ENCODE results near the gene CST5. TPM values are rescaled to one million over a fixed set of nuclear protein-coding genes. Genes with fewer than 3 reads are reported as not detected.
"Not testable (repeated sequence)": the region's sequence is repeated elsewhere in the genome, so short reads cannot be mapped to it uniquely, and the experiment has no call there.

Gene CST5, protein sequence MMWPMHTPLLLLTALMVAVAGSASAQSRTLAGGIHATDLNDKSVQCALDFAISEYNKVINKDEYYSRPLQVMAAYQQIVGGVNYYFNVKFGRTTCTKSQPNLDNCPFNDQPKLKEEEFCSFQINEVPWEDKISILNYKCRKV
- under 1 TPM in 3 of 4 donors, not detected in 1; 0.35 to 0.54 (median 0.44) TPM for polyA plus RNA-seq (ENCODE audit: insufficient read length in 4 of 4)

DNA sequence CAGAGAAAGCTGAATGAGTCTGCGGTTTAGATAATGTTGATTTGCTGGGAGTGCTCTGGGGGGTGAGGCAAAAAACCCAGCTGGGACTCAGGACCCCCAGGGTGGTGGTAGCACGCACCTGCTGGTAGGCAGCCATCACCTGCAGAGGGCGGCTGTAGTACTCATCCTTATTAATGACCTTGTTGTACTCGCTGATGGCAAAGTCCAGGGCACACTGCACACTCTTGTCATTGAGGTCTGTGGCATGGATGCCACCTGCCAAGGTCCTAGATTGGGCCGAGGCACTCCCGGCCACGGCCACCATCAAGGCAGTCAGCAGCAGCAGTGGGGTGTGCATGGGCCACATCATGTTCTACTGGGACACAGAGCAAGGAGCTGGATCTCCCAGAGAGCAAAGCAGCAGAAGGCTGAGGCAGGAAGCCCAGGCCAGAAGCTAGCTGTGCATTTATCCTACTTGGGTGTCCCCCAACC lies at the start of gene CST5:
Gene CST5, minus strand, starts transcription at position 421 of the 471 bp plus-strand sequence. Its CDS starts 72 bp downstream, at position 349.
- no peak for DNase-seq (ENCODE audit: low read depth in 4 of 4, low spot score in 3 of 4)

DNA sequence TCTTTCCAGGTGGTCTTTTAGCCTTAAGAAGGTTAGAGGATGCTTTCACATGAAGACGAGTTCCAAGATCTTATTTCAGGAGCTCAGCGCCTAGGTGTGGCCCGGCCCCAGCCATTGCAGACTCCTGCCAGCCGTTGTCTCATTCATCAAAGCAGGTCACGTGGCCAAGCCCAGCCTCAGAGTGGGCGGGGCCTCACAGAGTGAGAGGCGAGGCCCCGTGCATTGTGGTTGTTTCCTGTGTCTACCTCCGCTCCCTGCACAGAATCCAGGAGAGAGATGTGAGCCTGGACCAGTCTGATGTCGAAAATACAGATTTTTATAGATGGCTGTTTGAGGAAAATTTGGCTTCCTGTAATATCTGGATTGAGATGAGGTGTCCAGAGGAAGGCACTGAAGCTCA lies 49.2 kb upstream of the CST5 start:
- no peak for DNase-seq (ENCODE audit: low read depth in 4 of 4, low spot score in 3 of 4)

DNA sequence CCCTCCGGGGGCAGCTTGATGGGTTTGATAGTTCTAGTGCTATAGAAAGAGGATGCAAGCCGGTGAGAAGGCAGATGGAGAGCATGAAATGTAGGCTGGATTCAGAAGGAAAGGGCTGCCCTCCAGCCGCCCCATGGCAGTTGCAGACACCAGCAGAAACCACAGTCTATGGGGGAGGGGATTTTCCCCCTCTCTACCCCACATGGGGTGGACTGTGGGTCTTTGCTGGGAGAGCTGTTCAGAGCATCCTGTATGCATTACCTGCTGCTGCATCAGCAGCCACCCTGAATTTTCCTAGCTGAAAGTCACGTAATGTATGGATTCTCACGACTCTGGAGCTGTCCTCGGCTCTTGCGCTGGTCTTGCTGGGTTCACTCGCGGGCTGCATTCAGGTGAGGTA lies 48.8 kb upstream of the CST5 start:
- DNase-seq (ENCODE audit: low read depth in 4 of 4, low spot score in 3 of 4): no peak

DNA sequence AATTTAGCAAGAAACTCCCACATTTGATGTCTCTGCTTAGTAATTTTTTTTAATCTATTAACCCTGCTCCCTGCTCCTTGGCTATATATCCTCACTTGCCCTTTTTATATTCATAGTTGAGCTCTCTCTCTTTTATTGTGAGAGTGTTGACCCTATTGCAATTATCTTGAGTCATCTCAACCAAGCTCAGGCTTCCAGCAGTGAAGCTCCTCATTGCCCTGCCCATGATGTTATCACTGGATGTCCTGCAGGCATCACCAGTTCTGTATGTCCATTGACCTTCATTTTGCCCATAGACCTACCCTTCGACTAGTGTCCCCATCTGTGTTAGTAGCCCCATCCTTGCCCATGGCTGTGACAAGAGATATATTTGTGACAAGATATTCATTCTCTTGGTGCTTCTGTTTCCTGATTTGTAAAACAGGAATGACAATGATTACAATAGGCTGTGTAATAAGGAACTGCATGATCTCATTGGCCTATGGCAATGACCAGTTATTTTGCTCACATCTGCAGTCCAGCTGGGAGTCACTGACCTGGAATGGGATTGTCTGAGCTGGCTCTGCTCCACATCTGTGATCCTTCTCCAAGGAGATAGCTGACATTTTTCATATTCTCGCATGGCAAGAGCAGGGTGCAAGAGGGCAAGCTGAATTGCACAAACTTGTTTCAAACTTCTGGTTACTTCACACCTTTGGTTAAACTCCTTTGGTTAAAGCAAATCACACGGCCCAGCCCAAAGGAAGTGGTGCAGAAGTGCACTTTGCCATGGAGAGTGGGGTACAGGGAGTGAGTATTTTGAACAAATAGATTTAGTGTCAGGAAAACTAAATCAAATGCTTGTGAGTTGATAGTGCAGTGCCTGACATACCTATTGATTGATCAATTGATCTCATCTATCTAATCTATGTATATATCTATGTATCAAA lies 47.7 kb upstream of the CST5 start:
- no peak for DNase-seq (ENCODE audit: low read depth in 4 of 4, low spot score in 3 of 4)

DNA sequence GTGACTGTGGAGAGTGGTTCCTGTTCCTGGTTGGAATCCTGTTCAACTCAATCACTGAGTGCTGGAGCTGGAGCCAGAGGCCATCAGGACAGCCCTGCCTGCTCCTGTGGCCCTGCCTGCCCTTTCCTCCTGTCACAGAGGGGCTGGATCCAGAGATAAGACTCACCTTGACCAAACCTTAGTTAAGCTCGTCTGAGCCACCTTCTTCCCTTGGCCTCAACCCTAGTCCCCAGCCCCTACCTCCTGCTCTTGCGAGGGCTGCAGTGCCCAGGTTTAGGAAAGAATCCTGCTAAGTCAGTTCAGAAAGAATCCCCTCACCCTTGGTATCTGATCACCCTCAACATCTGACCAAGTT lies 47.0 kb upstream of the CST5 start:
- DNase-seq (ENCODE audit: low read depth in 4 of 4, low spot score in 3 of 4): no peak

DNA sequence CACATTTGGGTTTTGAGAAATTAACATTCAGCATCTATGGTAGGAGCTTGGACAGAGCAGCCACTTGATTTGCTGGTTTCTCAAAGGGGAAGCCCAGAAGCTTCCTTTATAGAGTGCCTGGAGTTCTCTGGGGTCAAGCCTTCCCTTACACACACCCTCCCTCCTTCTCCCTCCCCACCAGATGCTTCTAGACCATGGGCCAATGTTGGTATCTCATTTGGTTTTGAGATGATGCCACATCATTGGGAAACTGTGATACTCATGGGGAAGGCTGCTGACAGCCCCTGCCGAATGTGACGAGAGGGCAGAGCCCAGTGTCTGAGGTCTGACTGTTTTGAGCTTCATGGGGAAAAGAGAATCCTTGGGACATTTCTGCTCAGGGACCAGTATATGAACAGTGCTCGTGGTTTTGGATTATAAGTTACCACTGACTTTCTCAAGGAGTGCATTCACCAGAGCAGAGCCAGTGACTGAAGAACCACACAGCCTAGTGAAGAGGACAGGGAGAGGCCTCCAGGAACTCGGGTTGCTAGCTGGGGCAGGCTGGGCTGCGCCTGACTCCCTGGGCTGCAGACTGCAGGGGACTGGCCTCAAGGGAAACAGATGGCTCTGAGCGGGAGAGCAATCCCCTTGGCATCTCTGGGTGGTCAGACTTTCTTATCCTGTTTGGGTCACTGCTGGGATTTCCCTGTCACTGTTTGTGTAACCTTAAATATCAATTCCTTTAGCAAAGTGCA lies 46.4 kb upstream of the CST5 start:
- DNase-seq (ENCODE audit: low read depth in 4 of 4, low spot score in 3 of 4): no peak

DNA sequence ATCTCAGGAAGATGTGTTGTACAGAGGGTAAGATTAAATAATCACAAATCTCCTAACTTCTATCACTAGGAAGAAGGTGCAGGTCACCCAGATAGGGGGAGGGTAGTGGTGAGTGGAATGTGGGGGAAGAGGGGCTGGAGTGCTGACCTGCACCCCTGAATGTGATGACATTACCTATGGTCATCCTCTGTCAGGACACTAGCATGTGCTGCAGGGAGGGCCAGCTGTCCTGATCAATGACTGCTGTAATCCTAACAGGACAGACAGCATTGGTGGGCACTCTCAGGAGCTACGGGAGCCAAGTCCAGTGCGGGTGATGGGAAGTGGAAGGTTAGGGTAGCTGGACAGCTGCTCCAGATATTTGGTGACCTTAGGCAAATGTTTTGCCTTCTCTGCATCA lies 45.2 kb upstream of the CST5 start:
- DNase-seq (ENCODE audit: low read depth in 4 of 4, low spot score in 3 of 4): no peak

DNA sequence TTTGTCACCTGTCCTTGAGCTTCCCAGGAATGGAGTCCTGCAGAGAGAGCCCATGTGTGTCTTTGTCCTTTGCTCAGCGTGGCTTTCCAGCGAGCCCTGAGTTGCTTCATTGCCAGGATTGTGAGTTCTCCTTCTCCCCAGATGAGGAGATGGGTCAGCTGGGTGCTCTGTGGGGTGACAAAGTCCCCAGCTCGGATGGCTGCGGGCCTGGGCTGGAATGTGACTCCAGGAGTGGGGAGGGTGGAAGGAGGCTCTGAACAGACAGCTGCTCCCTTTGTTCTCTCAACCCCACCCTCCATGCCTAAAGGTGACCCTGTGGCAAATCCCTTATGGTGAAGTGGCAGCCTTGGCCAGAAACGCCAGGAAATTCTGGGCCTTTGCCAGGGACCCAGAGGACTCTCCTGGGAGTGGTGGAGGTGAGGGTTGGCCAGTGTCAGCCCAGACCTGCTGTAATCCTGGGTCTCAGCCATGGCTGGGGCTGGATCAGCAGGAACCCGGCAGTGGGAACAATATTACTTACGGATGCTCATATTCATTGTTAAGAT lies 44.4 kb upstream of the CST5 start:
- no peak for DNase-seq (ENCODE audit: low read depth in 4 of 4, low spot score in 3 of 4)

DNA sequence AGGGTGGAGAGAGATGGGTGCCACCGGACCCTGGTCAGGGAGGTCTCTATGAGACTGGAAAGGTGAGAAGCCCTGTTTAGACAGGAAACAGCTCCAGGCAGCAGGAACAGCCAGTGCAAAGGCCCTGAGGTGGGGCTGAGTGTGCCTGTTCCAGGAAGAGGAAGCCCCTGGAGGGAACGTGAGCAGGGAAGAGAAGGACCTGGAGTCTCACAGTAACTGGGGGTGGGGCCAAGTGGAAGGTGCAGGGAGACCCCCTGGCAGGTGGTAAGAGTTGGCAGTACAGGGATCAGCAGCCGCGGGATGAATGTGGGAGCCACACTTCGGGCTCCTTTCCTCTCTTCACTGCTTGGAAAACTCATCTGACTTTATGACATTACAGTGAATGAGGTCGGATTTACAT lies 43.8 kb upstream of the CST5 start:
- no peak for DNase-seq (ENCODE audit: low read depth in 4 of 4, low spot score in 3 of 4)

DNA sequence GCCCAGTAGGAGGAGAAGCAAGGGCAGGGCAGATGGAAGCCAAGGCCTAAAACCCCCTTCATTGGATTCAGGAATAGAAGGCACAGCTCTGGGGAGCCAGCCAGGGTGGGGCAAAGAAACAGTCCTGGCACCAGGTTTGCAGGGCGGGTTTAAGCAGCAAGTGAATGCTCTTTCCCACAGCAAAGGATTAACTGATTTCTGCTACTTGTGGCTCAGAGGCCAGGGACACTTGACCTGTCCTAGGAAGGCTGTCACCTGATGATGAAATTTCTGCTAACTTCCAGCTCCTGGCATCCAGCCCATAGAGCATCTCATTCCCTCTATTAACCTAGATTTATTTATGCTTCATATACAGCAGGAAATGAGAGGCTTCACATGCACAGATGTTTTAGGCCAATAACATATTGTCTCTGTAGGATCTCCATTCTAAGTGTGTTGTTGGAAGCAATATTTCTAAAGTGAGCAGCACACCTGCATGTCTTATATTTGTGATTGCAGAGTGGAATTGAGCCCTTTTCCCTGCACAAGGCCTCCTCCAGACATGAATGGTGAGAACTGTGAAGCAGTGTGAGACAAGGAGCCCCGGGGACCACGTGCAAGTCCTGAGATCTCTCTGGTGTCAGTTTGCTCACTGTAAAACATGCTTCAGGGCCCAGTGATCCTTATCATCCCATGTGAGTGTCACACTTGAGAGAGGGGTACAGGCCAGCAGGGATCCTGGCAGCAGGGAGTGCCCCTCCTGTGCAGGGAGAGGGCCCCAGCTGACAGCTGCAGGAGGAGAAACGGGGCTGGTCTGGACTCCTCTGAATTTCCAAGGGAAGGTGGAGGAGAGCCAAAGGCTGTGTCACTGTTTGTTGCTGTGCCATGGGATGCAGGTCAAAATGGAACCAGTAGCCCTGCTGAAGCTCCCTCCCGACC lies 41.1 kb upstream of the CST5 start:
- DNase-seq (ENCODE audit: low read depth in 4 of 4, low spot score in 3 of 4): peak in 1 of 4 donors; percentile 5

DNA sequence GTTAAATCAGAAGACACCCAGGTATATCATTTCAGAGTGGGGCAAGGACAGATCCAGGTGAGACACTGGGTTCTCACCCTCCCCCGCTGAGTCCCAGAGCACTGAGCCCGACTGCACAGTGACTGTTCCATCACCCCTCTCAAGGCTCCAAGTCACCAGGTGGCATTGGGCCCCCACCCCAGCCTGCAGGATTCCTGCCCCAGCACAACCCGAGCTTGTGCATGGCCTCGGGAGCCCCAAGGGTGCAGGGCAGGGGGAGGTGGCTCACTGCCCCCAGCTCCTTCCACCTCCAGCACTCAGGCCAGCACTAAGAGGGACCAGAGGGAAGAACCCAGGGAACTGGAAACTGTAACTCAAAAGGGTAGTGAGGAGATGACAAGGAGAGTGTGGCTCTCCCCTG lies 39.3 kb upstream of the CST5 start:
- DNase-seq (ENCODE audit: low read depth in 4 of 4, low spot score in 3 of 4): no peak

DNA sequence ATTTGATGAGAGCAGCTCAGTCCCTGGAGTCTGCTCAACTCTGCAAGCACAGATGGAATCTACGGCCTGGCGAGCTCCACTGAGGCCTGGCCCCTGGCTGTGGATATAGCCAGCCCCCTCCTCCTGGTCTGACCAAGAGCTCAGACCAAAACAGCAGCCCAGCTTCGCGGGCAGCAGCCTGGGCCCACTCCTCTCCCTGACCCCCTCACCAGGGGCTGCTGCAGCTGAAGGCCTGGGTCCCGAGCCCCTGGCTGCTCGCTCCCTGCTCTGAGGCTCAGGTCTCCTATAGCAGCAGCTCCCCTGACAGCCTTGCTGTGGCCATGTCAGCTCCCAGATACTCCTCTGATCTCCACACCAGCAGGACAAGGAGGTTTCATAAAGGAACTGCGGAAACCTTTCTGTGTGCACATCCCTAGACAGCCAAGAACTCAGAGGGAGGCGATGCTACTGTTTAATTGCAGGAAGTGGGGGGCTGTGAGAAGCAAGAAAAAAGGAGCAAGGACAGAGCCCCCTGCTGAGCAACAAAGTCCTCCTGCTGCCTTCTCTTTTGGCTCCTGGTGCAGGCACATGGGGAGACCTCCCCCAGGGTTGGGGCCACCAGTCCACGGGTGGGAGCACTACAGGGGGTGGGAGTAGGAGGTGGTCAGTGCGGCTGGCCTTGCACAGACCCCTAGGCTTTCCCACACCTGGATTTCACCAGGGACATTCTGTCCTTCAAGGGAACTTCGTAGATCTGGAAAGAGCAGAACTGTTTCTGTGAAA lies 38.7 kb upstream of the CST5 start:
- no peak for DNase-seq (ENCODE audit: low read depth in 4 of 4, low spot score in 3 of 4)

DNA sequence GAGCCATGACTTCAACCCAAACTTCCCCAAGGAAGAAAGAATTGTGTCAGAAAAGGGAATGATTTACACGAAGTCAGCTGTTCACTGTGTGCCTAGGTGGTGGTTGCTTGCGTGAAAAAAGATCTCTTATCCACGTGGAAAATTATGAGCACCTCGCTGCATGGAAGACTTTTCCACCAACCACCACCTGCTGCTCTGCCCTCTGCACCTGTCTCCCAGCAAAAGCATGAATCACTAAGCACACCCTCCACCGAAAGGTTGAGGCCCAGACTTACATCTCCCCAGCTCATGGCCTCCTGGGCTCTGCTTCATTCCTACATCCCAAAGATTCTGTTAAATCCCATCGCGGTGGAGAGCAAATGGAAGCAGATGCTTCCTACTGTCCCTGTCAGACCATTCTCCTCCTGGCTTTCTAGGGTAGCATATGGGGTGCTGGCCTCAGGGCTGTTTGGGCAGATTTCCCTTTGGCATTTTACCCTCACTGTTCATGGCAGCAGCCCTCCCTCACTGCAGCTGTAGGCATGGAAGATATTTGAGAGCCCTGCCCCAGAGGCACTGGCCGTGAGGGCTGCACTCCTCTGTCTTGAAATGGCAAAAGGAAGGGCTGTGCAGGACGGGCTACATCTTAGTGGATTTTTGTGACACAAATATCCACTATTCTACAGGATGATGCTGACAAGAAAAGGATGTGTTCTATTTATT lies 37.6 kb upstream of the CST5 start:
- DNase-seq (ENCODE audit: low read depth in 4 of 4, low spot score in 3 of 4): no peak

DNA sequence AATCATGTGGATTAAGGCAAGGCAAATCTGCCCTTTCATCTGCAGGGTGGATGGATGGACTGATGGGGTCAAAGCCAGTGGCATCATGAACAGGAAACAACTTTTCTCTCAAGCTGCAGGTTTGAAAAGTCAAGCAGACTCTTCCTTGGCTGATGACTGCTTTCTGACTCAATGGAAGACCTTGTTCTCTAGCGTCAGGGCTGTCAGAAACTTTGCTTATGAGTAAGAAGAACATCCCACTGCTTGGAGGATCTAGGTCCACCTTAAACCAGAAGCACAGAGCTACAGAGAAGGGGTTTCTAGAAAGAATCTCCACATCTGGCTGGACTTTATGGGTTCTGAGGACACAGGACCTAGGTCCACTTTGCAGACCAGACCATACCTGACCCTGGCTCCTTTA lies 36.3 kb upstream of the CST5 start:
- no peak for DNase-seq (ENCODE audit: low read depth in 4 of 4, low spot score in 3 of 4)

DNA sequence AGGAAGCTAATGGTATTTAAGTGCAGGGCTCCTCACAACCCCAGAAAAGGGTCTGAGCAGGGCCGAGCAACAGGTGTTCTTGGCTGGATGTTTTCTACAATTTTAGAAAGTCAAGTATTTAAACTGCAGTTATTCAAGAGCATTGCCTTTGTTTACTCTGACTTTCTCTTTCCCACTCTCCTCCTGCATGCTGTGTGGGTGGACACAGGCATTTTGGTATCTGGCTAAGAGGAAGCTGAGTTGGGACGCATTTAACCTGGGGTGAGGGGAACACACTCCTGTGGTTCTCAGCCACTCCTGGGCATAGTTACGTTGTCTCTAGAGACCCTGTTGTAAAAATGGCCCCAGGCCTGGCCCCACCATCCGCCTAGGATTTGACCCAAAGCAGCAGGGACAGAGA lies 34.9 kb upstream of the CST5 start:
- DNase-seq (ENCODE audit: low read depth in 4 of 4, low spot score in 3 of 4): not testable (repeated sequence)

DNA sequence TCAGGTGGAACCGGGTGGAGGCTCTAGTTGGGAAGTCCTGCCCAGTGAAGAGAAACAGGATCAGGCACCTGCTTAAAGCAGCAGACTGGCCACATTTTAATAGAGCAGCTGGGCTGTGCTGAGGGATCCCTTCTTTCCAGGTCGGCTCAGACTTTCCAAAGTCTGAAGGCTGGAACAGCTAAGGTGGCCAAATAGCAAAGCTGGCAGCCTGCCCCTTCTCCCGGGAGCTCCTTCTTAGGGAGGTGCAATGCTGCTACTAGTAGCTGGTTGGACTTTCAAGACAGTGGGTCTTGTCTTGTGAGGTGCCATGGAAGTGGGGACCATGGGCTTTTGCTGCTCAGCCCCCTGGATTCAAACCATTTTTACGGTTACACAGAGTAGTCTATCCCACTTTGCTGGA lies 30.7 kb upstream of the CST5 start:
- DNase-seq (ENCODE audit: low read depth in 4 of 4, low spot score in 3 of 4): no peak

DNA sequence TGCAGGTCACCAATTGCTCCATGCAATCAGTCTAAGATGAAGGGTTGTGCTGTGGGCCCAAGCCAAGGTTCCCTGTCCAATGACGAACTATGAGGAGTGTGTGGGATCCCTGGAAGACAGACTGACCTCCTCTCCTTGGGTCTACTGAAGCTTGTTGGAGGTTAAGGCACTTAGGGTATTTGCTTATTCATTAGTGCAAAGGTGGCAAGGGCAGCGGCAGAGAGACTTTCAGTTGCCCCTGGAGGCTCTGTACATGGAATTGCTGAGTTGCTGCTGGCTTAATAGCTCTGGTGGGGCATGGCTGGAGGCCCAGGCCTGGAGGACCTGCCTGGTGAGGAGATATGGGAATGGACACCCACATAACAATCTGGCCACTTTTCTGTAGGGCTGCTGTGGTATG lies 29.8 kb upstream of the CST5 start:
- DNase-seq (ENCODE audit: low read depth in 4 of 4, low spot score in 3 of 4): no peak

DNA sequence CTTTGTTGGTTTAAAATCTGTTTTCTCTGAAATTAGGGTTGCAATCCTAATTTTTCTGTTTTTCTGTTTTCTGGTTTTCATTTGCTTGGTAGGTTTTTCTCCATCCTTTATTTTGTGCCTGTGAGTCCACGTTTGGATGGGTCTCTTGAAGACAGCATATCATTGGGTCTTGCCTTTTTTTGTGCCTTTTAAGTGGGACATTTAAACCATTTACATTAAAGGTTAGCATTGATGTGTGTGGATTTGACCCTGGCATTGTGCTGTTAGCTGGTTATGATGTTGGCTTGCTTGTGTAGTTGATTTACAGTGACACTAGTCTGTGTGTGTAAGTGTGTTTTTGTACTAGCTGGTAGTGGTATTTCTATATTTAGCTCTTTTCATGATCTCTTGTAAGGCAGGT lies 28.0 kb upstream of the CST5 start:
- DNase-seq (ENCODE audit: low read depth in 4 of 4, low spot score in 3 of 4): no peak

DNA sequence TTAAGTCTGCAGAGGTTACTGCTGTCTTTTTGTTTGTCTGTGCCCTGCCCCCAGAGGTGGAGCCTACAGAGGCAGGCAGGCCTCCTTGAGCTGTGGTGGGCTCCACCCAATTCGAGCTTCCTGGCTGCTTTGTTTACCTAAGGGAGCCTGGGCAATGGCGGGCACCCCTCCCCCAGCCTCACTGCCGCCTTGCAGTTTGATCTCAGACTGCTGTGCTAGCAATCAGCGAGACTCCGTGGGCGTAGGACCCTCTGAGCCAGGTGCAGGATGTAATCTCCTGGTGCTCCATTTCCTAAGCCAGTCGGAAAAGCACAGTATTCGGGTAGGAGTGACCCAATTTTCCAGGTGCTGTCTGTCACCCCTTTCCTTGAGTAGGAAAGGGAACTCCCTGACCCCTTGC lies 22.8 kb upstream of the CST5 start:
- DNase-seq (ENCODE audit: low read depth in 4 of 4, low spot score in 3 of 4): not testable (repeated sequence)
